Uterus (tissue), 2 donors: ENCODE data around the gene CCNC.

ENCODE experiments used
- POLR2A ChIP-seq, 2 donors: fragments of 450-650 bp; IDR thresholded peaks; one replicate each; pipeline ENCODE4 v1.6.1; 2016; ENCODE audit warnings: antibody characterized with exemption in 2 of 2, mild to moderate bottlenecking in 1 of 2, moderate library complexity in 1 of 2
- TF ChIP-seq, protein P1 (sequence below), 4 experiments: fragments of 200-600 bp in 2 of 4; fragments of 450-650 bp in 2 of 4; sonication (generic) in 2 of 4; IDR thresholded peaks; one replicate each; pipeline ENCODE4 v1.5.1; 2016 to 2019; ENCODE audit warnings: antibody characterized with exemption in 4 of 4, mild to moderate bottlenecking in 2 of 4, moderate library complexity in 1 of 4

DNA sequence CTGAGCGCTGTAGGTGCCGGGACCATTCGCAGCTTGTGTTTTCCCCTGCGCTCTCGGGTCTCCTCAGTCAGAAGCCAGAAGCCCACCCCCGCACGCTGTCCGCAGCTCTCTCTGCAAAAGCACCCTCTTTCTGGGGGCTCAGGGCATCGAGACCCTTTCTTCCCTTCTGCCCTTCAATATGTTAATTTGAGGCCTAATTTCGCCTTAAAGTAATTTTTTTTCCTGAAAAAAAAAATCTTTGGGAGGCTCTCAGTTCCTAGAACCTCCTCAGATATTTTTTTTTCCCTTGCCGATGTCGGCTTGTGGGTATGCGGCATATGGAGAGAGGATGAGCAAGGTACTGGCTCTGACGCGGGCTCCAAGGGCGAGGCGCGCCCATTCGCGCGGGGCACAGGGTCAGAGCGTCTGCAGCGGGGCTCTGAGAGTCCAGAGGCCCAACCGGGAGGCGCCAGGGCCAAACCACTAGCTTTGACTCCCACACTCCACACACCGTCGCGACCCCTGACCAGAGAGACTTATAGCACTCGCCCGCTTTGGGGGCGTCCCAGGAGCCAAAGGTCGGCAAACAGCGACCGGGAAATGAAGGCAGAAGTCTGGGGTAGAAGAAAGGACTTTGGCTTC is 39.1 kb upstream of the CCNC start:
- TF ChIP-seq, protein P1, sequence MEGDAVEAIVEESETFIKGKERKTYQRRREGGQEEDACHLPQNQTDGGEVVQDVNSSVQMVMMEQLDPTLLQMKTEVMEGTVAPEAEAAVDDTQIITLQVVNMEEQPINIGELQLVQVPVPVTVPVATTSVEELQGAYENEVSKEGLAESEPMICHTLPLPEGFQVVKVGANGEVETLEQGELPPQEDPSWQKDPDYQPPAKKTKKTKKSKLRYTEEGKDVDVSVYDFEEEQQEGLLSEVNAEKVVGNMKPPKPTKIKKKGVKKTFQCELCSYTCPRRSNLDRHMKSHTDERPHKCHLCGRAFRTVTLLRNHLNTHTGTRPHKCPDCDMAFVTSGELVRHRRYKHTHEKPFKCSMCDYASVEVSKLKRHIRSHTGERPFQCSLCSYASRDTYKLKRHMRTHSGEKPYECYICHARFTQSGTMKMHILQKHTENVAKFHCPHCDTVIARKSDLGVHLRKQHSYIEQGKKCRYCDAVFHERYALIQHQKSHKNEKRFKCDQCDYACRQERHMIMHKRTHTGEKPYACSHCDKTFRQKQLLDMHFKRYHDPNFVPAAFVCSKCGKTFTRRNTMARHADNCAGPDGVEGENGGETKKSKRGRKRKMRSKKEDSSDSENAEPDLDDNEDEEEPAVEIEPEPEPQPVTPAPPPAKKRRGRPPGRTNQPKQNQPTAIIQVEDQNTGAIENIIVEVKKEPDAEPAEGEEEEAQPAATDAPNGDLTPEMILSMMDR (IDR thresholded peaks at IDR 0.05), result no peak
- TF ChIP-seq POLR2A (IDR thresholded peaks at IDR 0.05), result no peak
